ENCODE data around the gene CAVIN4.
A peak's percentile ranks its signal among the peaks of the same experiment; 100 is the strongest.

The CAVIN4 gene

DNA sequence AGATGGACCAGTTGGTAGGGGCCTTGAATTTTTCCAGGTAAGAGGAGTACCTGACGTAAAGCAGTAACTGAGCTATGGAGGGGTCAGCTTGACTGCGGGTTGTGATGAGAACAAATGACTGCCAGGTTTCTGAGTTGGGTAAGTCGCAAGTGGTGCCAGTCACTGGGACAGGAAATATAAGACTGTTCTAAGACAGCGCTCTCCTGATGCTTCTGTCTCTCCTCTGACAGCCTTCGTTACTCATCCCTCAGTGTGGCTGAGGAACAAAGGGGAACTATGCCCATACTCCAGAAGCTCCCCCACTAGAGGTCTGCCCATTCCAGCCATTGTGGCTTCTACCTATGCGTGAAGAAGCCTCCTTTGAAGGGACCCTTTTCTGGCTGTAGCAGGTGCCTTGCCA, 13.3 kb downstream of the CAVIN4 start:
- no peak for DNase-seq

DNA sequence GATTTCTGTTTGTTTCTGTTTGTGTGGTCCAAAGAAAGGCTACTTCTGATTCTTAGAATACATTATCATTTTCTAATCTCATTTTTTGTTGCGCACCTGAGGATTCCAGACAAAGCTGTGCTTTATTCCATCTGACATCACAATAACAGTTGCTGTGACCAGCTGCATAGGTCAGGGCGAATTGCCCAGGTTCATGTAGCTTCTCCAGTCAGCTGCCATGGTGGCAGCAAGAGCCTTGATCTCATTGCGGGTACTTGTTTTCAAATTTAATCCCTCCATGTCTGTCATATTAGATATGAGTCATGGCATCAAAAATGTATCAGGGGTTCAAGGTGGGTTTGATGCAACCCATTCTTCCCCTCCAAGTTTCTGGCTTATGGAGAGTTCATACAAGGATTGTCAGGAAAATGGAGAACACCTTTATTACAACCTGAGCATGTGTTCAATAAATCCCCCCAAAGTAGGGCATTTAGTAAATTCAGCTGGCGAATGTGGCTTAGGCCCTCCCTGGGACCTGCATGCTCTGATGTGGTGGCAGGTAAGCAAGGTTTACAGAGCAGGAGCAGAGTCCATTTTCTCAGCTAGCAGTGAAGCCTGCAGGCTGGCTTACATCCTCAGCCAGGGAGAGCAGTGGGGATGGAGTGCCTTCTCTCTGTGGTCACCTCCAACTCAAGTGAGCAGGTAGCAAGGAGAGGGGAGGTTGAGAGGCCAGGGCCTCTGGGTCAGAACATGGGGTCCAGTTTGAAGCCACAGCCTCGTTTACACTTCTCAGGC, 13.9 kb downstream of the CAVIN4 start:
- no peak for DNase-seq

DNA sequence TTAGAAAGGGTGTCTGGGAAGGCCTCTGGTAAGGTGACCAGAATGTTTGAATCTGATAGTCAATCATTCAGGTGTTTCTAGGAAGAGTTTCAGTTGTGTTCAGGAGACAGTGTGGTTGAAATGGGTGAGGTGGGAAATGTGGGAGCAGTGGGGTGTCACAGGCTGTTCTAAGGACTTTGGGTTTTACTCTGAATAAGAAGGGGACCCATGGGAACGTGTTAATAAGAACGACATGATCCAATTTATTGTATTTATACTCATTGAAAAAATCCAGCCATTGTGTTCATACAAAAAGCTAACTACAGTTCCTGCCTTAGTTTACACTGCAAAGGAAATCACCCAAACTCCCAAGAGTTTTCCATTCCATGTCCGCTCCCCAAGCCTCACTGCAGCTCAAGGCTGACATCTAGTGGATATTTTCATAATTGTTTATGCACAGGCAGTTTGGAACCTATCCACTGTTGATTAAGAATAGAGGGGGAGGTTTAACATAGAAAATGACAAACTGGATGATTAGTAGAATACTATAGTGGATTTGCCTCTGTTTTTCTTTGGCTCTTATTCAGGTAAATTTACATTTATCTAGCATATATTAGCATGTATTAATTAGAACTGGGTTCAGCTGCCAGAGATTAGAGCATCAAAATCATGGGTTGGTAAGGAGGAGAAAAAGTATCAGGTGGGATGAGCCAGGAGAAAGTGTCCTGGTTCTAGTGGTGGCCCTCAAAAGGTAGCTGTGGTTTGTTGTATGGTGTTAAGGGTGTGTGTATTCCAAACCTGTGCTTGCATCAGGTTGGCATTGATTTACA, 17.7 kb downstream of the CAVIN4 start:
- DNase-seq = no peak

DNA sequence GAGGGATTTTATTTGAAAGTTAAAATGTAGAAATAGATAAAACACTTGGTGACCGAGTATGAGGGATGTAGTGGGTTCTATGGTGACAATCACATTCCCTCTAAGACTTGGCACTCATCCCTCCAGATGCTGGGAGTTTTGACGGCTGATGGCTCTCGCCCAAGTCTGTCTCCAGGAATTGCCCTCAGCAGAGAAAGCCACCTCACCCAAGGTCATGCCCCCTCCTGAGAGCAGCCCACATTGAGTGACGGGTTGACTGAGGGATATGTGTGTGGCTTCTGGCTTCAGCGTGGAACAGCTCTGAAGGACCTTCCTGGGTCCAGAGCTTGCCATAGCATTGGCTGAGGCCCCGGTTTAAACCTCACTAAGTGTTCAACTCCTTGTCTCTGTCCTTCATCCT, 19.4 kb downstream of the CAVIN4 start:
- DNase-seq = no peak

DNA sequence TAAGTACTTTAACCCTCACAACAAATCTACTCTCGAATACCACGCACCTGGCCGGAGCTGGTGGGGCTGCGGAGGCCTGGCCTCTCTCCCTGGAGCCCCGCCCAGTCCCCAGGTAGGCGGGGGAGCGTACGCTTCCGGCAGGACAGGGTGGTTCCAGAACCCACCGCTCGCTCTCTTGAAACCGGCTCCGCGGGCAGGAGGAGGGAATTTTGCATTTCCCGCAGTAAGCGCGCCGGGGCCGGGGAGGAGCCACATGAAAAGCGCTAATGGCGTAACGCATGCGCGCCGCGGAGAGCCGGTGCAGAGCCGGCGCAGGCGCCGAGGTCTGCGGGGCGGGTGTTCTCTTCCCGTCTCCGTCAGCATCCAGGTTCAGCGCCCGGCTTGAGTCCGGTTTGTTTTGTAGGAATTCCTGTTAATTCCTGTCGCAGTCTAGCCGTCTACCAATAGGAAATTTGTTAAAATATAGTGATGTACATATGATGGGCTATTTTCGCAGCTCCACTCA, 20.8 kb downstream of the CAVIN4 start:
- DNase-seq = peak; percentile 83 to 86

DNA sequence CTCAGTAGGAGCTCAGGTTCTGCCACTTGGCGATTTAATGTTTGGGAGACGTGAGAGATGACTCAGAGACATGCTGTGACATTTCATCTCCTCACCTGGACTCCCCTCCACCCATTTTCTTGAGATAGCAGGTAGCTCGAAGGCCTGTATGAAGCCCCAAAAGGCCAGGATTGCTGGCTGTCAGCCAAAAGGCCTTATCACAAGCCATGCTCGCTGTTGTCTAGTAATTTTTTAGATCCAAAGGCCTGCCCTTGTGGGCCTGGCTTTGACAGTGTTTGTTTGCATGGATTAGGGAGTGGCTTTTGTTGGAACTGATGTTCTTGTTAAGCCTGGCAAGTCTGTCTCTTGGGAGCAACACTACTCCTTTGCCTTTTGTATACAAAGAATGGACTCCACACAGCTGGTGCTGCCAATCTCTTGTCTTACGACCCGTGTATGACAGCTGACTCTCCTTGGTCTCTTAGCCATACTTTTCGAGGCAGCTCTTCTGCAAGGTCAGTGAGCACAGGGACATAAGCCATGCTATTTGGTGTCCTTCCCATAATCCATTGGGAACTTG, 22.7 kb downstream of the CAVIN4 start:
- no peak for DNase-seq

DNA sequence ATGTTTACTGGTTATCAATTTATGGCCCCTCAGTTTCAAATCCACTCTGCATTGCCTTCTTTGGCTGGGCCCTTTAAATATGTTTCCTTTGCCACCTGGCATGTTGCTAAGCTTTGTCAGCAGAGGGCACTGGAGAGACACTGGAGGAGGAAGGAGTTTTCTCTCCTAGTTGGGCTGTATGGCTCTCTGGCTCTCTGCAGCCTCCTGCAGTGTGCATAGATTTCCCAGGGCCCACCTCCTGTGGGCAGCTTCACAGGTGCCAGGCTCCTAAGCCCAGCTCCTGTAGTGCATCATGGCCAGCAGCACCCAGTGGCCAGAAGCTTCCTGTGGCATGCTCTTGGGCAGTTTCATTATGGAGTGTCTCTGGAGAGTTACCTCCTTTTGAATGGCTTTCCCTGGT, 23.3 kb downstream of the CAVIN4 start:
- peak in 1 of 2 donors; percentile 25 for DNase-seq

DNA sequence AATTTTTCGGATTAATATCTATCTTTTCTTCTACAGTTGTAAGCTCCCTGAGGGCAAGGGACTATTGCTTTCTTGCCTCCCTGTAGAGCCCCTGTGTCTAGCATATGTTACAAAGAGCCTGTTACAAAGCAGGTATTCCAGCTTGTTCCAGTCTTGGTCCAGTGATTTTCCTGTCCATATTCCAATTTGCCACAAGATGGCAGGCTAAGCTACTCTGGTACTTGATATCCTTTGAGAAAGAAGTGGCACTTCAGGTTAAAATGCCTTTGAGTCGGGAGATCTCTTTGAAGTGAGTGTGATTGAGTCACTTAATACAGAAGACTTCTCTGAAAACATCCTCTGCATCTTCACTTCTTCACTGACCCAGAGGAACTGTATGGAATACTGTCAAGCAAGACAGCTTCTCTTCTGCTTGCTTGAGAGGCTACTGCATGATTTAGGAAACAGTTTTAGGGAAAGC, 24.5 kb downstream of the CAVIN4 start:
- no peak for DNase-seq

DNA sequence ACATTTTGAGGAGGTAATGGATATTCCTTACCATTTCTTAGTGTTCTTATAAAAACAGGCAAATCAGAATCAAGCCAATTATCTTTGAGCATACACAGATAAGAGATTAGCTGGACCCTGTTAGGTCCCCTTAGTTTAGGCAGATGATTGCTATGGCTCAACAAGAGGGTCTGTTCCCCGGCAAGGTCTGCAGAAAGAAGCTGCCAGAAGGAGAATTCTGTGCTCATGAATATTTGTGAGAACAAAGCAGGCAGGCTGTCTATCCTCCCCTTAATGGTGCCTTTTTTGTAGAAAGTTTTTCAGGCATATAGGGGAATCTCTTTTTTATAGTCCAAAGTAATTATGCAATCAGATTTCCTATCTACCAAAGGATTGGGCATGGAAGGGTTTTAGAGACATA, 27.5 kb downstream of the CAVIN4 start:
- DNase-seq = no peak

DNA sequence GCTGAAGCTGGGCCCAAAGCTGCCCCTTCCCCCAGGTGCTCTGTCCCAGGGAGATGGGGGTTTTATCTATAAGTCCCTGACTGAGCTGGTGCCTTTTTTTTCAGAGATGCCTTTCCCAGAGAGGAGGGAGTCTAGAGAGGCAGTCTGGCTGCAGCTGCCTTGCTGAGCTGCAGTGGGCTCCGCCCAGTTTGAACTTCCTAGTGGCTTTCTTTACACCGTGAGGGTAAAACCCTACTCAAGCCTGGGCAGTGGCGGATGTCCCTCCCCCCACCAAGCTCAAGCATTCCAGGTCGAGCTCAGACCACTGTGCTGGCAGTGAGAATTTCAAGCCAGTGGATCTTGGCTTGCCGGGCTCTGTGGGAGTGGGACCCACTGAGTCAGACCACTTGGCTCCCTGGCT, 41.3 kb downstream of the CAVIN4 start:
- DNase-seq = no peak

DNA sequence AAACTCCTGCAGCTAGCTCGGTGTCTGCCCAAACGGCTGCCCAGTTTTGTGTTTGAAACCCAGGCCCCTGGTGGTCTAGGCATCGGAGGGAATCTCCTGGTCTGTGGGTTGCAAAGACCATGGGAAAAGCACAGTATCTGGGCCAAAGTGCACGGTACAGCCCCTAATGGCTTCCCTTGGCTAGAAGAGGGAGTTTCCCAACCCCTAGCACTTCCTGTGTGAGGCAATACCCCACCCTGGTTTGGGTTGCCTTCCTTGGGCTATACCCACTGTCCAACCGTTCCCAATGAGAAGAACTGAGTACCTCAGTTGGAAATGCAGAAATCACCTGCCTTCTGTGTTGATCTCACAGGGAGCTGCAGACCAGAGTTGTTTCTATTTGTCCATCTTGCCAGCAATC, 41.8 kb downstream of the CAVIN4 start:
- no peak for DNase-seq

DNA sequence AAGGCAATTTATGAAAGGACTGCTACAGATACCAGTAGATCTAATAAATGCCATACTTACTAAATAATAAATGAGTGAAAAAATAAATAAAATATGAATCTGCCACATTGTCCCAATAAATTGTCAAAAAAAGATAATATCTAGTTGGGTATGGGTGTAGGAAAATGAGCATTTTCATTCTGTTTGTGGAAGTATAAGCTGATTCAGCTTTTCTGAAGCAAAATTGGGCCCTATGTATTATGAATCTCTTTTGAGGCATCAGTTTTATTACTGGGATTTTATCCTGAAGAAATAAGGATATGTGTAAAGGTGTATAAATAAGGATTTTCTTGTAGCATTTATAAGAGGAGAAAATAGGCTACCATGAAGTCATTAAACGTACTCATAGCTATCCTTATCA, 46.1 kb downstream of the CAVIN4 start:
- no peak for DNase-seq

DNA sequence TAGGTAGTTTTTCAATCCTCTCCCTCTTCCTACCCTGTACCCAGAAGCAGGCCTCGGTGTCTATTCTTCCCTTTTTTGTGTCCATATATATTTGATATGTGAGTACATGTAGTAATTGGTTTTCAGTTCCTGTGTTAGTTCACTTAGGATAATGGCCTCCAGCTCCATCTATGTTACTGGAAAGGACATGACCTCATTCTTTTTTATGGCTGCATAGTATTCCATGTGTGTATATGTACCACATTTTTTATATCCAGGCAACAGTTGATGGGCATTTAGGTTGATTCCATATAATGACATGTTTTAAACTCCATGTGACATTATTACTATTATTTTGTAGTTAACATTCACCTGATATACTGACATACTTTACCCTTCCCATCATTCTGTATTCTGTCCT, 49.1 kb downstream of the CAVIN4 start:
- DNase-seq = no peak

DNA sequence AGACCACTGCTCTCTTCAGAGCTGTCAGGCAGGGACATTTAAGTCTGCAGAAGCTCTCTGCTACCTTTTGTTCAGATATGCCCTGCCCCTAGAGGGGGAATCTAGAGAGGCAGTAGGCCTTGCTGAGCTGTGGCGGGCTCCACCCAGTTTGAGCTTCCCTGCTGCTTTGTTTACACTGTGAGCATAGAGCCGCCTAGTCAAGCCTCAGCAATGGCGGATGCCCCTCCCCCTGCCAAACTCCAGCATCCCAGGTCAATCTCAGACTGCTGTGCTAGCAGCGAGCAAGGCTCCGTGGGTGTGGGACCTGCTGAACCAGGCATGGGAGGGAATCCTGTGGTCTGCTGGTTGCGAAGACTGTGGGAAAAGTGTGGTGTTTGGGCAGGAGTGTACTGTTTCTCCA, 59.9 kb downstream of the CAVIN4 start:
- DNase-seq = no peak
